GM12878 (cell line): Measurements from ENCODE around the gene BTBD9.

Experiments used
- CTCF ChIP-seq, 3 experiments: IDR thresholded peaks in 2 of 3; conservative IDR thresholded peaks in 1 of 3; 2 replicates each; pipeline ENCODE4 v1.5.1; 2011; ENCODE audit warnings: low read depth in 3 of 3, low read length in 3 of 3, mild to moderate bottlenecking in 3 of 3, control low read depth in 2 of 3, moderate library complexity in 2 of 3, inconsistent platforms in 1 of 3, mixed read lengths in 1 of 3; ENCODE audit not compliant: control insufficient read depth in 2 of 3, insufficient read depth in 1 of 3; ENCODE audit errors: extremely low read depth in 1 of 3
- SP1 ChIP-seq: IDR thresholded peaks from one replicate; pipeline ENCODE4 v1.6.1; 2011; ENCODE audit warnings: low read depth, low read length
- SREBF2 ChIP-seq: IDR thresholded peaks from 2 replicates; pipeline ENCODE4 v1.6.1; 2012; ENCODE audit warnings: mild to moderate bottlenecking, low read length
- TCF7 ChIP-seq: IDR thresholded peaks from 2 replicates; pipeline ENCODE4 v1.6.1; 2014; ENCODE audit warnings: antibody characterized with exemption, borderline replicate concordance
- ZBTB11 ChIP-seq: fragments of 450-650 bp; formaldehyde crosslinking; IDR thresholded peaks from 2 replicates; pipeline ENCODE4 v1.5.0; 2022; ENCODE audit warnings: mild to moderate bottlenecking, missing genetic modification characterization

- no peak for TF ChIP-seq CTCF (IDR thresholded peaks at IDR 0.05 in 2 of 3, conservative IDR thresholded peaks at IDR 0.05 in 1 of 3; ENCODE audit: control insufficient read depth in 2 of 3, extremely low read depth in 1 of 3, insufficient read depth in 1 of 3, low read depth in 3 of 3, low read length in 3 of 3)
- no peak for TF ChIP-seq SREBF2
- no peak for TF ChIP-seq SP1
- TF ChIP-seq ZBTB11 (CRISPR knock-in tag): no peak
- TF ChIP-seq TCF7: no peak
Measured at GRCh38 chr6:38684237-38684636, 44.5 kb upstream of the BTBD9 start.
